ENCODE data around the gene TOLLIP. TPM values are rescaled to one million over a fixed set of nuclear protein-coding genes. Genes with fewer than 3 reads are reported as not detected.

The TOLLIP gene
- polyA plus RNA-seq, 1 experiment: 38.3 TPM

DNA sequence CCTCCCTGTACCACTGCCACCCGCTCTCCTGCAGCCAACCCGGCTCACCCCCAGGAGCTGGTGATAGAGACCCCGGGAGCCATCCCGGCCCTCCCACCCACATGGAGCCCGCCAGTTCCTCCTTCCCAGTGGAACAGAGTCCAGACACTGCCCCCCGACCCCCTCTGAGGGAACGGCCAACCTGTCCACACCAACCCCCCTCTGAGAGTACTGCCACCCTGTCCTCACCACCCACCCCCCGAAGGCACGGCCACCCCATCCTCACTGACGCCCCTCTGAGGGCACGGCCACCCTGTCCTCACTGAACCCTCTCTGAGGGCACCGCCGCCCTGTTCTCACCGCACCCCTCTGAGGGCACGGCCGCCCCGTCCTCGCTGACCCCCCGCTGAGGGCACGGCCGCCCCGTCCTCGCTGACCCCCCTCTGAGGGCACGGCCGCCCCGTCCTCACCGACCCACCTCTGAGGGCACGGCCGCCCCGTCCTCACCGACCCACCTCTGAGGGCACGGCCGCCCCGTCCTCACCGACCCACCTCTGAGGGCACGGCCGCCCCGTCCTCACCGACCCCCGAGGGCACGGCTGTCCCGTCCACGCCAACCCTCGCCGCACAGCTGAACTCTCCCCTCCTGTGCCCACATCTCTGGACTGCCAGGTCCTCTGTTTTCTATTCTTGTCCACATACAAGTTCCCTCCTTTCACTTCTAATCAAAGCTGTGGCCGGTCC lies 18.0 kb downstream of the TOLLIP start:
- no peaks in the 10 kb centered on the region for H3K27me3 ChIP-seq (ENCODE audit: control insufficient read depth, insufficient read depth, low read length)
- DNase-seq (ENCODE audit: low read depth): no peak
- H3K36me3 ChIP-seq (ENCODE audit: control insufficient read depth, insufficient read depth, low read length): peaks cover 33% of the 10 kb centered on the region
- H3K4me3 ChIP-seq (ENCODE audit: low read depth, low read length): no peak overlapping the region
- ChIA-PET CTCF (no interaction called here), POLR2A (no interaction called here)
- TF ChIP-seq, protein P1, sequence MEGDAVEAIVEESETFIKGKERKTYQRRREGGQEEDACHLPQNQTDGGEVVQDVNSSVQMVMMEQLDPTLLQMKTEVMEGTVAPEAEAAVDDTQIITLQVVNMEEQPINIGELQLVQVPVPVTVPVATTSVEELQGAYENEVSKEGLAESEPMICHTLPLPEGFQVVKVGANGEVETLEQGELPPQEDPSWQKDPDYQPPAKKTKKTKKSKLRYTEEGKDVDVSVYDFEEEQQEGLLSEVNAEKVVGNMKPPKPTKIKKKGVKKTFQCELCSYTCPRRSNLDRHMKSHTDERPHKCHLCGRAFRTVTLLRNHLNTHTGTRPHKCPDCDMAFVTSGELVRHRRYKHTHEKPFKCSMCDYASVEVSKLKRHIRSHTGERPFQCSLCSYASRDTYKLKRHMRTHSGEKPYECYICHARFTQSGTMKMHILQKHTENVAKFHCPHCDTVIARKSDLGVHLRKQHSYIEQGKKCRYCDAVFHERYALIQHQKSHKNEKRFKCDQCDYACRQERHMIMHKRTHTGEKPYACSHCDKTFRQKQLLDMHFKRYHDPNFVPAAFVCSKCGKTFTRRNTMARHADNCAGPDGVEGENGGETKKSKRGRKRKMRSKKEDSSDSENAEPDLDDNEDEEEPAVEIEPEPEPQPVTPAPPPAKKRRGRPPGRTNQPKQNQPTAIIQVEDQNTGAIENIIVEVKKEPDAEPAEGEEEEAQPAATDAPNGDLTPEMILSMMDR (IDR thresholded peaks at IDR 0.05; ENCODE audit: insufficient read depth, low read depth, low read length): no peak

- no peaks in the 10 kb centered on the region for H3K27me3 ChIP-seq (ENCODE audit: control insufficient read depth, insufficient read depth, low read length)
- H3K4me3 ChIP-seq (ENCODE audit: low read depth, low read length): no peak overlapping the region
- H3K36me3 ChIP-seq (ENCODE audit: control insufficient read depth, insufficient read depth, low read length): peaks cover 38% of the 10 kb centered on the region
- no peak for DNase-seq (ENCODE audit: low read depth)
- TF ChIP-seq, protein P1 (IDR thresholded peaks at IDR 0.05; ENCODE audit: insufficient read depth, low read depth, low read length): no peak
- ChIA-PET POLR2A (no interaction called here), CTCF (no interaction called here)
These were observed 19.1 kb downstream of the TOLLIP start for GRCh38 chr11:1290052-1291040.

- Histone ChIP-seq H3K27me3 (ENCODE audit: control insufficient read depth, insufficient read depth, low read length) (no peaks in the 10 kb centered on the region), H3K4me3 (ENCODE audit: low read depth, low read length) (no peak overlapping the region), H3K36me3 (ENCODE audit: control insufficient read depth, insufficient read depth, low read length) (peaks cover 42% of the 10 kb centered on the region)
- DNase-seq (ENCODE audit: low read depth): no peak
- ChIA-PET POLR2A (no interaction called here), CTCF (no interaction called here)
- TF ChIP-seq, protein P1 (IDR thresholded peaks at IDR 0.05; ENCODE audit: insufficient read depth, low read depth, low read length): no peak
These were observed 20.1 kb downstream of the TOLLIP start for GRCh38 chr11:1289211-1289935.

DNA sequence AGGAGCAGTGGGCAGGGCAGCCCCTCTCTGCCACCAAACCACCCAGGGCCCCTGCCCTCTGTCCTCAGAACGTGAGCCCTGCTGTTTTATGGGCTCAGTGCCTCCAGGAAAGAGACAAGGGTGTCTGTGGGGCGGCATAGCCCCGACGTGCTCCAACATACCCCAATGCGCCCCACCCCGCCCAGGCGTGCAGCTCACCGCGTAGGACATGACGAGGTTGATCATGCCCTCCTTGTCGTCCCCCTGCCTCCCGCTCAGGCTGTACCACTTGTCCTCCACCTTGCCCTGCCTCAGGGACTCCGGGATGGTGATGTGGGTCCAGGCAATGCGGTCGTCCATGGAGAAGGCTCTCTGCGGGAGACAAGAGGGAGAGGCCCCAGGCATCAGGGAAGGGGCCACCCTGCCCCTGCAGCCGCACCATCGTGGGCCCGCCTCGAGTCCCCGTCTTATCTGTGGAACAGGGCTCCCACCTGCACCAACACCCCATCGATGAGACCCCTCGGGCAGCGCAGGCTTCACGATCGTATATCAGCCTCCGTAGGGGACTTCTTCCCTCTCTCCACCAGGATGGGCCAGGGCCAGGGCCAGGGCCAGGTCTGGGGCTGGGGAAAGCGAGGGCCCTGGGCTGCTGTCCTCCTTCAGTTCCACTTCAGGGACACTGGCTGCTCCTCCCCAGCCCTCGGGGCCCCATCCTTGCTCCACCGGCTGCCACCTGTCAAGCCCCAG lies 20.8 kb downstream of the TOLLIP start:
- Histone ChIP-seq H3K4me3 (ENCODE audit: low read depth, low read length) (no peak overlapping the region), H3K27me3 (ENCODE audit: control insufficient read depth, insufficient read depth, low read length) (no peaks in the 10 kb centered on the region), H3K36me3 (ENCODE audit: control insufficient read depth, insufficient read depth, low read length) (peaks cover 42% of the 10 kb centered on the region)
- TF ChIP-seq, protein P1 (IDR thresholded peaks at IDR 0.05; ENCODE audit: insufficient read depth, low read depth, low read length): no peak
- ChIA-PET POLR2A (no interaction called here), CTCF (no interaction called here)
- no peak for DNase-seq (ENCODE audit: low read depth)

All from BJ (cell line).